ENCODE data around the gene REM2. TPM values are rescaled to one million over a fixed set of nuclear protein-coding genes. Genes with fewer than 3 reads are reported as not detected.

The REM2 gene
- total and polyA plus RNA-seq, 4 donors: 0.08 to 0.14 (median 0.11) TPM; not detected in 1

GRCh38 chr14:22848351-22849164, 34.5 kb upstream of the REM2 start:
- 57% methylated on average over 12 of the region's 12 CpGs for WGBS

GRCh38 chr14:22849212-22849819, 33.7 kb upstream of the REM2 start:
- no peak overlapping the region for H3K4me3 ChIP-seq (ENCODE audit: low read depth in 1 of 3, low read length in 3 of 3)
- TF ChIP-seq YY1 (IDR thresholded peaks at IDR 0.05): no peak
- TF ChIP-seq, protein P1, sequence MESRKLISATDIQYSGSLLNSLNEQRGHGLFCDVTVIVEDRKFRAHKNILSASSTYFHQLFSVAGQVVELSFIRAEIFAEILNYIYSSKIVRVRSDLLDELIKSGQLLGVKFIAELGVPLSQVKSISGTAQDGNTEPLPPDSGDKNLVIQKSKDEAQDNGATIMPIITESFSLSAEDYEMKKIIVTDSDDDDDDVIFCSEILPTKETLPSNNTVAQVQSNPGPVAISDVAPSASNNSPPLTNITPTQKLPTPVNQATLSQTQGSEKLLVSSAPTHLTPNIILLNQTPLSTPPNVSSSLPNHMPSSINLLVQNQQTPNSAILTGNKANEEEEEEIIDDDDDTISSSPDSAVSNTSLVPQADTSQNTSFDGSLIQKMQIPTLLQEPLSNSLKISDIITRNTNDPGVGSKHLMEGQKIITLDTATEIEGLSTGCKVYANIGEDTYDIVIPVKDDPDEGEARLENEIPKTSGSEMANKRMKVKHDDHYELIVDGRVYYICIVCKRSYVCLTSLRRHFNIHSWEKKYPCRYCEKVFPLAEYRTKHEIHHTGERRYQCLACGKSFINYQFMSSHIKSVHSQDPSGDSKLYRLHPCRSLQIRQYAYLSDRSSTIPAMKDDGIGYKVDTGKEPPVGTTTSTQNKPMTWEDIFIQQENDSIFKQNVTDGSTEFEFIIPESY (IDR thresholded peaks at IDR 0.05): no peak
- no peak for TF ChIP-seq FOXA2 (IDR thresholded peaks at IDR 0.05)
- TF ChIP-seq, protein P2, sequence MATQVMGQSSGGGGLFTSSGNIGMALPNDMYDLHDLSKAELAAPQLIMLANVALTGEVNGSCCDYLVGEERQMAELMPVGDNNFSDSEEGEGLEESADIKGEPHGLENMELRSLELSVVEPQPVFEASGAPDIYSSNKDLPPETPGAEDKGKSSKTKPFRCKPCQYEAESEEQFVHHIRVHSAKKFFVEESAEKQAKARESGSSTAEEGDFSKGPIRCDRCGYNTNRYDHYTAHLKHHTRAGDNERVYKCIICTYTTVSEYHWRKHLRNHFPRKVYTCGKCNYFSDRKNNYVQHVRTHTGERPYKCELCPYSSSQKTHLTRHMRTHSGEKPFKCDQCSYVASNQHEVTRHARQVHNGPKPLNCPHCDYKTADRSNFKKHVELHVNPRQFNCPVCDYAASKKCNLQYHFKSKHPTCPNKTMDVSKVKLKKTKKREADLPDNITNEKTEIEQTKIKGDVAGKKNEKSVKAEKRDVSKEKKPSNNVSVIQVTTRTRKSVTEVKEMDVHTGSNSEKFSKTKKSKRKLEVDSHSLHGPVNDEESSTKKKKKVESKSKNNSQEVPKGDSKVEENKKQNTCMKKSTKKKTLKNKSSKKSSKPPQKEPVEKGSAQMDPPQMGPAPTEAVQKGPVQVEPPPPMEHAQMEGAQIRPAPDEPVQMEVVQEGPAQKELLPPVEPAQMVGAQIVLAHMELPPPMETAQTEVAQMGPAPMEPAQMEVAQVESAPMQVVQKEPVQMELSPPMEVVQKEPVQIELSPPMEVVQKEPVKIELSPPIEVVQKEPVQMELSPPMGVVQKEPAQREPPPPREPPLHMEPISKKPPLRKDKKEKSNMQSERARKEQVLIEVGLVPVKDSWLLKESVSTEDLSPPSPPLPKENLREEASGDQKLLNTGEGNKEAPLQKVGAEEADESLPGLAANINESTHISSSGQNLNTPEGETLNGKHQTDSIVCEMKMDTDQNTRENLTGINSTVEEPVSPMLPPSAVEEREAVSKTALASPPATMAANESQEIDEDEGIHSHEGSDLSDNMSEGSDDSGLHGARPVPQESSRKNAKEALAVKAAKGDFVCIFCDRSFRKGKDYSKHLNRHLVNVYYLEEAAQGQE (IDR thresholded peaks at IDR 0.05): no peak
- no peak for TF ChIP-seq HNF4A (conservative IDR thresholded peaks at IDR 0.05)
- TF ChIP-seq RAD21 (IDR thresholded peaks at IDR 0.05): no peak
- TF ChIP-seq RXRA (IDR thresholded peaks at IDR 0.05): no peak
- TF ChIP-seq HNF4G (IDR thresholded peaks at IDR 0.05): no peak
- TF ChIP-seq EGR1 (IDR thresholded peaks at IDR 0.05; ENCODE audit: low read depth in 2 of 2): no peak
- no peak for TF ChIP-seq MAX (IDR thresholded peaks at IDR 0.05)
- TF ChIP-seq TAF1 (conservative IDR thresholded peaks at IDR 0.05): no peak
- no peak for TF ChIP-seq NR2F2 (IDR thresholded peaks at IDR 0.05)
- TF ChIP-seq FOXA1 (IDR thresholded peaks at IDR 0.05): no peak
- no peak for TF ChIP-seq SP1 (IDR thresholded peaks at IDR 0.05)
- no peak for TF ChIP-seq GABPA (IDR thresholded peaks at IDR 0.05 in 1 of 2, conservative IDR thresholded peaks at IDR 0.05 in 1 of 2)
- TF ChIP-seq, protein P3, sequence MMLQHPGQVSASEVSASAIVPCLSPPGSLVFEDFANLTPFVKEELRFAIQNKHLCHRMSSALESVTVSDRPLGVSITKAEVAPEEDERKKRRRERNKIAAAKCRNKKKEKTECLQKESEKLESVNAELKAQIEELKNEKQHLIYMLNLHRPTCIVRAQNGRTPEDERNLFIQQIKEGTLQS (IDR thresholded peaks at IDR 0.05): no peak
- TF ChIP-seq JUND (IDR thresholded peaks at IDR 0.05): no peak
- peak overlapping the region; percentile 33 to 77 for H3K27ac ChIP-seq (ENCODE audit: low read depth in 1 of 2, low read length in 2 of 2)
- WGBS: 81% methylated on average over 19 of the region's 19 CpGs
- H3K27me3 ChIP-seq (ENCODE audit: control insufficient read depth in 4 of 4, insufficient read depth in 4 of 4, low read length in 3 of 4): no peaks in the 10 kb centered on the region
- peaks cover 2 to 10% (median 4%) of the 10 kb centered on the region in 4 donors for H3K36me3 ChIP-seq (ENCODE audit: control insufficient read depth in 4 of 4, insufficient read depth in 3 of 4, low read depth in 1 of 4, low read length in 3 of 4)
- no peaks in the 10 kb centered on the region for H3K9me3 ChIP-seq (ENCODE audit: control insufficient read depth in 4 of 4, low read length in 3 of 4)
- no peak for DNase-seq (ENCODE audit: low spot score)
- no peak overlapping the region for H3K9ac ChIP-seq (ENCODE audit: low read depth in 1 of 2, low read length in 2 of 2)
- H3K4me1 ChIP-seq (ENCODE audit: control insufficient read depth in 4 of 4, insufficient read depth in 4 of 4, low read length in 3 of 4): peaks cover 0 to 12% (median 8%) of the 10 kb centered on the region in 4 donors

More at GRCh38 chr14:22848351-22849164, 34.5 kb upstream of the REM2 start:
- Histone ChIP-seq H3K36me3 (ENCODE audit: control insufficient read depth in 4 of 4, insufficient read depth in 3 of 4, low read depth in 1 of 4, low read length in 3 of 4) (peaks cover 2 to 12% (median 4%) of the 10 kb centered on the region in 4 donors), H3K27me3 (ENCODE audit: control insufficient read depth in 4 of 4, insufficient read depth in 4 of 4, low read length in 3 of 4) (no peaks in the 10 kb centered on the region), H3K27ac (ENCODE audit: low read depth in 1 of 2, low read length in 2 of 2) (peak overlapping the region; percentile 61 to 77), H3K9me3 (ENCODE audit: control insufficient read depth in 4 of 4, low read length in 3 of 4) (no peaks in the 10 kb centered on the region), H3K4me3 (ENCODE audit: low read depth in 1 of 3, low read length in 3 of 3) (no peak overlapping the region), H3K4me1 (ENCODE audit: control insufficient read depth in 4 of 4, insufficient read depth in 4 of 4, low read length in 3 of 4) (peaks cover 0 to 12% (median 8%) of the 10 kb centered on the region in 4 donors), H3K9ac (ENCODE audit: low read depth in 1 of 2, low read length in 2 of 2) (no peak overlapping the region)
- no peak for TF ChIP-seq GABPA (IDR thresholded peaks at IDR 0.05 in 1 of 2, conservative IDR thresholded peaks at IDR 0.05 in 1 of 2)
- peak; percentile 63 for TF ChIP-seq NR2F2 (IDR thresholded peaks at IDR 0.05)
- DNase-seq (ENCODE audit: low spot score): no peak

Data from liver (tissue), 9 donors.